ENCODE measurements around the gene PTPRJ. TPM values are rescaled to one million over a fixed set of nuclear protein-coding genes. Genes with fewer than 3 reads are reported as not detected.
"Not testable (repeated sequence)": the region's sequence is repeated elsewhere in the genome, so short reads cannot be mapped to it uniquely, and the experiment has no call there.

Gene PTPRJ
- total RNA-seq, 4 donors from 2014 or later: 4.2 to 26.2 (median 9.2) TPM

DNA sequence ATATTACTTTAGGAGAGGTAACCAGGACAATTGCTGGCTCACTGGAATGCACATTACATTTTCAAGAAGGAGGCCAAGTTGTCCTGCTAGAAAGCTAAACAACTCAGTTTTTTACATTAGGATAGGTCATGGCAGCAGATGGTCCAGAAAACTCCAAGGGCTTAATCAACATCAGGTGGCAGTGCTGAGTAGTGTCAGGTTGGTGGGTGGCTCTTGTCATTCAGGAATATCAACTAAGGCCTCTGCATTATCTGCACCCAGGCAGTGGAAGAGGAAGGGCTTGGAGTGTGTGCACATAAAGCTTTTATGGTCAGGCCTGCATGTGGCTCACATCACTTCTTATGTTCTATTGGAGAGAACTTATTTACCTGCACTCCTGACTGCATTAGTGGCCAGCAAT is 204.1 kb downstream of the PTPRJ start:
- no peak for TF ChIP-seq POLR2A (IDR thresholded peaks at IDR 0.05)
- TF ChIP-seq, protein P1, sequence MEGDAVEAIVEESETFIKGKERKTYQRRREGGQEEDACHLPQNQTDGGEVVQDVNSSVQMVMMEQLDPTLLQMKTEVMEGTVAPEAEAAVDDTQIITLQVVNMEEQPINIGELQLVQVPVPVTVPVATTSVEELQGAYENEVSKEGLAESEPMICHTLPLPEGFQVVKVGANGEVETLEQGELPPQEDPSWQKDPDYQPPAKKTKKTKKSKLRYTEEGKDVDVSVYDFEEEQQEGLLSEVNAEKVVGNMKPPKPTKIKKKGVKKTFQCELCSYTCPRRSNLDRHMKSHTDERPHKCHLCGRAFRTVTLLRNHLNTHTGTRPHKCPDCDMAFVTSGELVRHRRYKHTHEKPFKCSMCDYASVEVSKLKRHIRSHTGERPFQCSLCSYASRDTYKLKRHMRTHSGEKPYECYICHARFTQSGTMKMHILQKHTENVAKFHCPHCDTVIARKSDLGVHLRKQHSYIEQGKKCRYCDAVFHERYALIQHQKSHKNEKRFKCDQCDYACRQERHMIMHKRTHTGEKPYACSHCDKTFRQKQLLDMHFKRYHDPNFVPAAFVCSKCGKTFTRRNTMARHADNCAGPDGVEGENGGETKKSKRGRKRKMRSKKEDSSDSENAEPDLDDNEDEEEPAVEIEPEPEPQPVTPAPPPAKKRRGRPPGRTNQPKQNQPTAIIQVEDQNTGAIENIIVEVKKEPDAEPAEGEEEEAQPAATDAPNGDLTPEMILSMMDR (IDR thresholded peaks at IDR 0.05): no peak
- DNase-seq (ENCODE audit: low spot score in 2 of 2): no peak
- intact Hi-C loops (cut with DNase I; ENCODE audit: low total_unique reads): no loop called here
- no peak overlapping the region for H3K4me3 ChIP-seq (ENCODE audit: low read depth, poor library complexity, severe bottlenecking)

DNA sequence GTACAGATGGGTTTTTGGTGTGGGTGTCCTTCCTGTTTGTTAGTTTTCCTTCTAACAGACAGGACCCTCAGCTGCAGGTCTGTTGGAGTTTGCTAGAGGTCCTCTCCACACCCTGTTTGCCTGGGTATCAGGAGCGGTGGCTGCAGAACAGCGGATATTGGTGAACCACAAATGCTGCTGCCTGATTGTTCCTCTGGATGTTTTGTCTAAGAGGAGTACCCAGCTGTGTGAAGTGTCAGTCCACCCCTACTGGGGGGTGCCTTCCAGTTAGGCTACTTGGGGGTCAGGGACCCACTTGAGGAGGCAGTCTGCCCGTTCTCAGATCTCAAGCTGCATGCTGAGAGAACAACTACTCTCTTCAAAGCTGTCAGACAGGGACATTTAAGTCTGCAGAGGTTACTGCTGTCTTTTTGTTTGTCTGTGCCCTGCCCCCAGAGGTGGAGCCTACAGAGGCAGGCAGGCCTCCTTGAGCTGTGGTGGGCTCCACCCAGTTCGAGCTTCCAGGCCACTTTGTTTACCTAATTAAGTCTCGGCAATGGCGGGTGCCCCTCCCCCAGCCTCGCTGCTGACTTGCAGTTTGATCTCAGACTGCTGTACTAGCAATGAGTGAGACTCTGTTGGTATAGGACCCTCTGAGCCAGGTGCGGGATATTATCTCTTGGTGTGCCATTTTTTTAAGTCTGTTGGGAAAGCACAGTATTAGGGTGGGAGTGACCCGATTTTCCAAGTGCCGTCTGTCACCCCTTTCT is 210.7 kb downstream of the PTPRJ start:
- intact Hi-C loops (cut with DNase I; ENCODE audit: low total_unique reads); H3K4me3 ChIP-seq (ENCODE audit: low read depth, poor library complexity, severe bottlenecking); DNase-seq (ENCODE audit: low spot score in 2 of 2): not testable (repeated sequence)
- 54 to 70% methylated on average over 10 of the region's 10 CpGs for WGBS, 2 donors

DNA sequence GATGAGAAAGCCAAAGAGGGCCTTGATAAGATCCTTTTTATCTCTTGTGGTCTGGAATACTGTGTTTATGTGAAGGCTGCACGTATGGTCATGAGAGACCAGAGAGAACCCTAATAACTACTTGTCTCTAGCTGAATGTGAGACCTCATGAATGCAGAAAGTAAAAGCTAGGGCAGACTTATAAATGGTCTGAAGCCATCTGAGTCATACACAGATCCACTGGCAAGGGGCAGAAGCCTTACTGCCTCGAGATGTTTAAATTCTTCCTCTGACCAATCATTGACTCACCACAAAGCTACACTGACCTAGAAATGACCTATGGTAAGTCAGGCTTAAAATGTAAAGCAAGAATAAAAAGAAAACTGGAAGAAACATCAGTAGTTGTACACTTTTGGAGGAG is 213.5 kb downstream of the PTPRJ start:
- no peak for TF ChIP-seq POLR2A (IDR thresholded peaks at IDR 0.05)
- TF ChIP-seq, protein P1 (IDR thresholded peaks at IDR 0.05): no peak
- 59 to 68% methylated on average over 2 of the region's 2 CpGs for WGBS, 2 donors
- intact Hi-C loops (cut with DNase I; ENCODE audit: low total_unique reads): no loop called here

DNA sequence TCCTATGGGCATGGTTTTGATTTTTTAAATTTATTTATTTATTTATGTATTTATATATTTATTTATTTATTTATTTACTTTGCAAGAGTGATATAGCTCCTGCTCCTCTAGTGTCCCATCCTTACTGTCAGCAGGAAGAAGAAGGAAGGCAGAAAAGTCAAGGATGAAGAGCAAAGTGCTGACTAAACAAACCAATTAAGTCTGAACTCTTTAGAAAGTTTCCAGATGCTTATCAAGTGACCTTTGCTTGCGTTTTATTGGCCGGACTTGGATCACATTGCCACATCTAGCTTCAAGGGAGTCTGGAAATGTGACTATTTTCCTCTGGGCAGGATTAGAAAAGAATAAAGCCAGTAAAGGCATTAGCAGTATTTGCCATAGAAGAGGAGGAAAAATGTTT is 227.5 kb downstream of the PTPRJ start:
- no peak for DNase-seq (ENCODE audit: low spot score in 2 of 2)
- H3K4me3 ChIP-seq (ENCODE audit: low read depth, poor library complexity, severe bottlenecking): no peak overlapping the region
- WGBS, 2 donors: 82 to 87% methylated on average over 2 of the region's 2 CpGs
- intact Hi-C loops (cut with DNase I; ENCODE audit: low total_unique reads): no loop called here
- TF ChIP-seq, protein P1 (IDR thresholded peaks at IDR 0.05): no peak
- no peak for TF ChIP-seq POLR2A (IDR thresholded peaks at IDR 0.05)

More for the DNA sequence above, 213.5 kb downstream of the PTPRJ start:
- H3K4me3 ChIP-seq (ENCODE audit: low read depth, poor library complexity, severe bottlenecking): no peak overlapping the region
- no peak for DNase-seq (ENCODE audit: low spot score in 2 of 2)

DNA sequence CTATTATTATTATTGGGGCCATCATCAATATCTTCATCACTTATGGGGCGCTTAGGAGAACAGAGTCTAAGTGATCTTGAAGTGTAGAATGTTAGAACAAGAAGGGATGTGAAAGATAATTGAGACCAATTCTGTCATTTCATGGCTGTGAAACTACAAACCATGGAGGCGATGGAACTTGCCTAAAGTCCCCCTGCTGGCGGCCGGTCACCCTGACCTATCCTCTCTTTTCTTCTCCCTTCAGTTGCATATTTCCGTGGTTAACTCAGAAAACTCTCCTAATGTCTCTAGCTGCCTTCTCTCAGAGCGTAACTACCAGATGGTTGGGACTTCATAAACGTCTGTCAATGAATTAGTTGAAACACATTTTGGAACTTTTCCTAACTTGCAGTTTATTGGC is 229.7 kb downstream of the PTPRJ start:
- intact Hi-C loops (cut with DNase I; ENCODE audit: low total_unique reads): no loop called here
- no peak for TF ChIP-seq POLR2A (IDR thresholded peaks at IDR 0.05)
- TF ChIP-seq, protein P1 (IDR thresholded peaks at IDR 0.05): no peak
- no peak for DNase-seq (ENCODE audit: low spot score in 2 of 2)
- H3K4me3 ChIP-seq (ENCODE audit: low read depth, poor library complexity, severe bottlenecking): no peak overlapping the region
- WGBS, 2 donors: 26 to 28% methylated on average over 7 of the region's 7 CpGs

DNA sequence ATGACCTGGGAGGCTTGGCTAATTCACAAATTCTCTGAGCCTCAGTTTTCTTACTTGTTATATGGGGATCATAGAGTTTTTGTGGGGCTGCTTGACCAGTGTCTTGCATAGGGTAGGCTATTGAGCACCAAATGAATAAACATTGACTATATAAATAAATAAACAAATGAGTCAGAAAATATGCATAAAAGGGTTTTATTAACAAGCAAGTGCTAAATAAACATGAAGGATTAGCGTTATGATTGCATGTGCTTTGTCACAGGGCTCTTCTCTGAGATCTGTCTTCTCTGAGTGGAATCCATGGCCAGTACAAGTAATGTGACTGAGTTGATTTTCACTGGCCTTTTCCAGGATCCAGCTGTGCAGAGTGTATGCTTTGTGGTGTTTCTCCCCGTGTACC is 236.2 kb downstream of the PTPRJ start, which contains the start of gene OR4B1:
Gene OR4B1 (plus strand): TSS at position 301 of the 400 bp plus-strand sequence. CDS start 0 bp downstream, at position 301.
- WGBS, 2 donors: 68 to 76% methylated on average over 2 of the region's 2 CpGs
- DNase-seq (ENCODE audit: low spot score in 2 of 2): no peak
- H3K4me3 ChIP-seq (ENCODE audit: low read depth, poor library complexity, severe bottlenecking): no peak within 1 kb of the TSS
- intact Hi-C loops (cut with DNase I; ENCODE audit: low total_unique reads): no loop called here
- TF ChIP-seq POLR2A (IDR thresholded peaks at IDR 0.05): no peak
- TF ChIP-seq, protein P1 (IDR thresholded peaks at IDR 0.05): no peak

MicroRNA genes within 50 kb of the gene (microRNA counts, 767-probe panel; counts per million panel counts)
- microRNA hsa-miR-3161: 0 to 358 counts per million in 2 donors

Small RNA genes within 50 kb of the gene (microRNA-seq; reads per million reads assigned to microRNA genes)
- 0 reads per million in 2 donors for gene MIR3161 (ENCODE audit: borderline number of aligned reads in 1 of 2, borderline replicate concordance in 2 of 2)

Other genes with a start within 250 kb of the PTPRJ start
- 100 to 1,000 TPM in 3 of 4 donors, 10 to 100 TPM in 1; 96.1 to 302 (median 120) TPM for gene FNBP4, start 213.2 kb upstream of the PTPRJ start, total RNA-seq
- 10 to 100 TPM; 14.1 to 22.4 (median 18.9) TPM for gene NUP160, start 132.2 kb upstream of the PTPRJ start, total RNA-seq
- gene OR4B1, start 236.3 kb downstream of the PTPRJ start, total RNA-seq: not detected